Adrenal gland (tissue), 5 donors: Measurements from ENCODE around the gene ALKBH4.
"Not testable (repeated sequence)": the region's sequence is repeated elsewhere in the genome, so short reads cannot be mapped to it uniquely, and the experiment has no call there.

ENCODE experiments used
- CTCF ChIP-seq, 6 experiments: fragments of 450-650 bp in 4 of 6; fragments of 200-600 bp in 2 of 6; sonication (generic) in 1 of 6; IDR thresholded peaks; 1 replicate in 5 of 6; 2 replicates in 1 of 6; pipeline versions ENCODE4 v1.5.1 to v1.8.0; 2016 to 2021; ENCODE audit warnings: antibody characterized with exemption in 6 of 6, mild to moderate bottlenecking in 2 of 6, moderate library complexity in 1 of 6
- POLR2A ChIP-seq, 2 donors: fragments of 450-650 bp; IDR thresholded peaks; one replicate each; pipeline ENCODE4 v1.6.1; 2017; ENCODE audit warnings: antibody characterized with exemption in 2 of 2, mild to moderate bottlenecking in 2 of 2, moderate library complexity in 1 of 2
- donor health status: DM: no; HTN: no; CAD: no.

GRCh38 chr7:102512642-102513221 is 48.1 kb upstream of the ALKBH4 start:
- not testable (repeated sequence) for TF ChIP-seq CTCF, POLR2A (IDR thresholded peaks at IDR 0.05)
